Uterus (tissue), 4 donors: ENCODE results near the gene NUDT2. TPM values are rescaled to one million over a fixed set of nuclear protein-coding genes. Genes with fewer than 3 reads are reported as not detected.
"Not testable (repeated sequence)": the region's sequence is repeated elsewhere in the genome, so short reads cannot be mapped to it uniquely, and the experiment has no call there.

Experiments used
- DNase-seq, 2 donors: peaks; one replicate each; pipeline ENCODE4 v3.0.0-alpha.2; 2019 to 2020
- H3K27ac ChIP-seq, 2 donors: fragments of 200-600 bp; sonication (generic); 1 replicate in 1 of 2; 2 replicates in 1 of 2; pipeline ENCODE4 v1.5.1; 2016 to 2018
- H3K27me3 ChIP-seq, 2 donors: fragments of 200-600 bp; sonication (generic); one replicate each; pipeline ENCODE4 v1.5.1; 2018 to 2019; ENCODE audit warnings: control low read depth in 1 of 2
- H3K36me3 ChIP-seq, 2 donors: fragments of 200-600 bp; sonication (generic); one replicate each; pipeline ENCODE4 v1.5.1; 2019; ENCODE audit warnings: control low read depth in 1 of 2
- H3K4me1 ChIP-seq, 2 donors: fragments of 200-600 bp; sonication (generic); one replicate each; pipeline ENCODE4 v1.5.1; 2018 to 2019; ENCODE audit warnings: control low read depth in 1 of 2
- H3K4me3 ChIP-seq, 2 donors: fragments of 200-600 bp; sonication (generic); 1 replicate in 1 of 2; 2 replicates in 1 of 2; pipeline ENCODE4 v1.5.1; 2018 to 2019; ENCODE audit warnings: mild to moderate bottlenecking in 1 of 2
- H3K9me3 ChIP-seq, 2 donors: fragments of 200-600 bp; sonication (generic); one replicate each; pipeline ENCODE4 v1.5.1; 2019; ENCODE audit warnings: control low read depth in 1 of 2
- POLR2A ChIP-seq, 2 donors: fragments of 450-650 bp; IDR thresholded peaks; one replicate each; pipeline ENCODE4 v1.6.1; 2016; ENCODE audit warnings: antibody characterized with exemption in 2 of 2, mild to moderate bottlenecking in 1 of 2, moderate library complexity in 1 of 2
- intact Hi-C: fragments of 100-400 bp; cut with DNase I; formaldehyde crosslinking; loops from one replicate; pipeline ENCODE4 v1.15.1; 2023; ENCODE audit warnings: low total_unique reads
- total RNA-seq, 4 donors: library from RNA; depleted of rRNA in 3 of 4; stranded (reverse); fragments of >200 nt in 3 of 4; gene quantifications; one replicate each; pipeline versions ENCODE4 v1.1.0 to v1.2.4, GENCODE V29; 2014 to 2023
- TF ChIP-seq, protein P1 (sequence below), 4 experiments: fragments of 200-600 bp in 2 of 4; fragments of 450-650 bp in 2 of 4; sonication (generic) in 2 of 4; IDR thresholded peaks; one replicate each; pipeline ENCODE4 v1.5.1; 2016 to 2019; ENCODE audit warnings: antibody characterized with exemption in 4 of 4, mild to moderate bottlenecking in 2 of 4, moderate library complexity in 1 of 4
- donor health status: DM: yes; HTN: yes; CAD: no.

Gene NUDT2
- total RNA-seq, 4 donors from 2014 or later = 7.6 to 24.6 (median 20.2) TPM

DNA sequence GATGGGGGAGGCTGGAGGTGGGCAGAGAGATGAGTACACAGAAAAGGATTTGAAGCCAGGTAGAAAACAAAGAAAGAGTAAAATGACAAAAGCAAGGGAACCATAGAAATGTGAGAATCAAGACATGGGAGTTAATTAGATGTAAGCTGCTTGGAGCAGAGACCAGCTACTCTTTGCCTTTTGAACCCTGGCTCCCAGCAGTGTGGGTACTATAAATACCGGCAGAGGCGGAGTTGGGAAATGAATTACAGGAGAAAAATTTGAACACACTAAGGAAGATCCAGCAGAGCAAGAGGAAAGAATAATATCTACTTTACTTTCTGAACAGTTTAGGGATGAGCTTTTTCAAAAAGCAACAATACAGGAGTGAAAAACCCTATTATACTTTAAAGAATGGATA, 36.8 kb upstream of the NUDT2 start:
- TF ChIP-seq, protein P1, sequence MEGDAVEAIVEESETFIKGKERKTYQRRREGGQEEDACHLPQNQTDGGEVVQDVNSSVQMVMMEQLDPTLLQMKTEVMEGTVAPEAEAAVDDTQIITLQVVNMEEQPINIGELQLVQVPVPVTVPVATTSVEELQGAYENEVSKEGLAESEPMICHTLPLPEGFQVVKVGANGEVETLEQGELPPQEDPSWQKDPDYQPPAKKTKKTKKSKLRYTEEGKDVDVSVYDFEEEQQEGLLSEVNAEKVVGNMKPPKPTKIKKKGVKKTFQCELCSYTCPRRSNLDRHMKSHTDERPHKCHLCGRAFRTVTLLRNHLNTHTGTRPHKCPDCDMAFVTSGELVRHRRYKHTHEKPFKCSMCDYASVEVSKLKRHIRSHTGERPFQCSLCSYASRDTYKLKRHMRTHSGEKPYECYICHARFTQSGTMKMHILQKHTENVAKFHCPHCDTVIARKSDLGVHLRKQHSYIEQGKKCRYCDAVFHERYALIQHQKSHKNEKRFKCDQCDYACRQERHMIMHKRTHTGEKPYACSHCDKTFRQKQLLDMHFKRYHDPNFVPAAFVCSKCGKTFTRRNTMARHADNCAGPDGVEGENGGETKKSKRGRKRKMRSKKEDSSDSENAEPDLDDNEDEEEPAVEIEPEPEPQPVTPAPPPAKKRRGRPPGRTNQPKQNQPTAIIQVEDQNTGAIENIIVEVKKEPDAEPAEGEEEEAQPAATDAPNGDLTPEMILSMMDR (IDR thresholded peaks at IDR 0.05) = no peak
- TF ChIP-seq POLR2A (IDR thresholded peaks at IDR 0.05) = no peak
- no peaks in the 10 kb centered on the region for H3K4me1 ChIP-seq
- H3K4me3 ChIP-seq = no peak overlapping the region
- DNase-seq = no peak
- H3K27ac ChIP-seq = no peak overlapping the region
- intact Hi-C loops = no loop called here
- H3K27me3 ChIP-seq = no peaks in the 10 kb centered on the region
- no peaks in the 10 kb centered on the region for H3K36me3 ChIP-seq
- H3K9me3 ChIP-seq = no peaks in the 10 kb centered on the region

DNA sequence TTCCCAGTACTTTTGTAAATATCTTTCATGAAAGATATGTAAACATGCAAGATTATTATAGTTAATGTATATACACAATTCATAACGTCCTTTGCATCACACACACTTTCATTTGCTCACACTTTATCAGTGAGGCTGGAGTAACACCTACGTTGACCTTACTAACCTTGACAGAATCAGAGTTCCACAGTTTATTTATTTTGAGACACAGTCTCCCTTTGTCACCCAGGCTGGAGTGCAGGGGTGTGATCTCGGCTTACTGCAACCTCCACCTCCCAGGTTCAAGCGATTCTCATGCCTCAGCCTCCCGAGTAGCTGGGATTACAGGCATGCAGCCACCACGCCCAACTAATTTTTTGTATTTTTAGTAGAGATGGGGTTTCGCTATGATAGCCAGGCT, 28.3 kb upstream of the NUDT2 start:
- intact Hi-C loops, H3K4me3 ChIP-seq, H3K27me3 ChIP-seq, H3K36me3 ChIP-seq, DNase-seq, H3K4me1 ChIP-seq, H3K27ac ChIP-seq, H3K9me3 ChIP-seq: not testable (repeated sequence)

DNA sequence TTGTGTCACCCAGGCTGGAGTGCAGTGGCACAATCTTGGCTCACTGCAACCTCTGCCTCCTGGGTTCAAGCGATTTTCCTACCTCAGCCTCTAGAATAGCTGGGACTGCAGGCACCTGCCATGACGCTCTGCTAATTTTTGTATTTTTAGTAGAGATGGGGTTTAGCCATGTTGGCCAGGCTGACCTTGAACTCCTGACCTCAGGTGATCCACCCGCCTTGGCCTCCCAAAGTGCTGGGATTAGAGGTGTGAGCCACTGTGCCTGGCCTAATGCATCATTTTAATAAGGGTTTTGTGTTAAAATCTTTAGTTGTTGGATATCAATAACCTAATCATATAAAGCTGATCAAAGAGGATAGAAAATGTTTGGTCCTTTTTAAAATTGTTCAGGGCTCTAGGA, 21.1 kb upstream of the NUDT2 start:
- H3K27me3 ChIP-seq, H3K36me3 ChIP-seq, DNase-seq, intact Hi-C loops, H3K4me3 ChIP-seq, H3K9me3 ChIP-seq, H3K4me1 ChIP-seq, H3K27ac ChIP-seq: not testable (repeated sequence)

DNA sequence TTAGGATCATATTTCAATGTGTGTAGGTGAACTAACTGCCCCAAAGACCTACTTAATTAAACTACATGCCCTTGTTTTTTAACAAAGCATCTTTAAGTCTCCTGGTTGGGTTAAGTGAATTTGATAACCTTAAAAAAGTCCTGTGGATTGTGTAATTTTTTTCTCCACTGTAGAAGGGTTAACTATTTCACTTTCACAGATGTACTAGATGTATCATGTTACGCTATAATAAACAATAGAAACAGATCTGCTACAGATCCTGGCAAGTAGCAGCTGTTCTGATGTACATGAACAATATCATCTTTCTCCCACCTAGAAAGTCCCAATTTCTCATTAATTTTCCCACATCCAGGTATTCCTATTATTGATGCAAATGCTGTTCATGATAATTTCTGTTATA, 19.2 kb upstream of the NUDT2 start:
- Histone ChIP-seq H3K4me1 (no peaks in the 10 kb centered on the region), H3K36me3 (no peaks in the 10 kb centered on the region), H3K27me3 (no peaks in the 10 kb centered on the region), H3K4me3 (no peak overlapping the region), H3K27ac (no peak overlapping the region), H3K9me3 (no peaks in the 10 kb centered on the region)
- DNase-seq = no peak
- no peak for TF ChIP-seq POLR2A (IDR thresholded peaks at IDR 0.05)
- TF ChIP-seq, protein P1 (IDR thresholded peaks at IDR 0.05) = no peak
- intact Hi-C loops = no loop called here

DNA sequence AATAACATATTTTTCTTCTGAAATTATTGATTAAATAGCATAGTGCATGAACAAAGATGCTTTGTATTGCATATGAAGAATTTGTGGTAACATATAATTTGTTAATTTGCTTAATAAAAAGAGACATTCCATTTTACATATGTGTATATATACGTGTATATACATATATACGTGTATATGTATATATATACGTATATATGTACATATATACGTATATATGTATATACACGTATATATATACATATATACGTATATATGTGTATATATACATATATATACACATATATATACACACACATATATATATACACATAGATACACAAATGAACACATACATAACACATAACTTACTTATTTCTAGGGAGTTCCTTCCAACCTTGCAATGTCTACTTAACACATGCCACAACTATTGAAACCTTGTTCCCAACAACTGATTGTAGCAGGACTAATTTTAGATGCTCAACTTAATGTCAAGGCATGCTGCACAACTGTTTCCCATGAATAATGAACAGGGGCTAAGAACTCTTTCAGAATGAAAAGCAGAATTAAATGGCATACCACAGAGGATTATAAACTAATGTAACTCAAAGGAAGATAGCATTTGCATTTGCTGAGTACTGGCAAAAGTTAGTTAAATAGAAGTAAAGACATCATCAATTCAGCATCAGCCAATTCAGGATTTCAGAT, 17.7 kb upstream of the NUDT2 start:
- Histone ChIP-seq H3K27ac (no peak overlapping the region), H3K9me3 (no peaks in the 10 kb centered on the region), H3K27me3 (no peaks in the 10 kb centered on the region), H3K4me3 (no peak overlapping the region), H3K36me3 (no peaks in the 10 kb centered on the region), H3K4me1 (no peaks in the 10 kb centered on the region)
- TF ChIP-seq, protein P1 (IDR thresholded peaks at IDR 0.05) = no peak
- TF ChIP-seq POLR2A (IDR thresholded peaks at IDR 0.05) = no peak
- intact Hi-C loops = no loop called here
- DNase-seq = no peak

DNA sequence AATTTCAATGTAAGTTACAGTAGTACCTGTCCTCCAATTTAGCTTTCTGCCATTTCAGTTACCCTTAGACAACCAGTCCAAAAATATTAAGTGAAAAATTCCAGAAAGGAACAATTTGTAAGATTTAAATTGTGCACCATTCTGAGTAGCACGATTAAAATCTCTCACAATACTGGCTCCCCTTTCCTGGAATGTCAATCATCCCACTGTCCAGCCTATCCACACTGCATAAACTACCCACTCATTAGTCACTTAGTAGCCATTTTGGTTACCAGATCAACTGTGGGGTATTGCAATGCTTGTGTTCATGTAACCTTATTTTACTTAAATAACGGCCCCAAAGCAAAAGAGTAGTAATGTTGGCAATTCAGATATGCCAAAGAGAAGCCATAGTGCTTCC, 11.9 kb upstream of the NUDT2 start:
- intact Hi-C loops = no loop called here
- Histone ChIP-seq H3K27ac (no peak overlapping the region), H3K36me3 (no peaks in the 10 kb centered on the region), H3K4me1 (no peaks in the 10 kb centered on the region), H3K27me3 (no peaks in the 10 kb centered on the region), H3K4me3 (no peak overlapping the region), H3K9me3 (no peaks in the 10 kb centered on the region)
- no peak for TF ChIP-seq POLR2A (IDR thresholded peaks at IDR 0.05)
- TF ChIP-seq, protein P1 (IDR thresholded peaks at IDR 0.05) = no peak
- no peak for DNase-seq
